HG03159 (cell line): ENCODE data around the gene AQR.

ENCODE experiments used
- ATAC-seq: cut with Tn5 transposase; IDR thresholded peaks from one replicate; pipeline ENCODE4 v1.9.1; 2021; ENCODE audit warnings: mild to moderate bottlenecking, moderate library complexity; ENCODE audit not compliant: unreplicated experiment

AQR gene

GRCh38 chr15:34883633-34884032 is 85.9 kb downstream of the AQR start:
- no peak for ATAC-seq

GRCh38 chr15:34883042-34883441 is 86.5 kb downstream of the AQR start:
- ATAC-seq = no peak

DNA sequence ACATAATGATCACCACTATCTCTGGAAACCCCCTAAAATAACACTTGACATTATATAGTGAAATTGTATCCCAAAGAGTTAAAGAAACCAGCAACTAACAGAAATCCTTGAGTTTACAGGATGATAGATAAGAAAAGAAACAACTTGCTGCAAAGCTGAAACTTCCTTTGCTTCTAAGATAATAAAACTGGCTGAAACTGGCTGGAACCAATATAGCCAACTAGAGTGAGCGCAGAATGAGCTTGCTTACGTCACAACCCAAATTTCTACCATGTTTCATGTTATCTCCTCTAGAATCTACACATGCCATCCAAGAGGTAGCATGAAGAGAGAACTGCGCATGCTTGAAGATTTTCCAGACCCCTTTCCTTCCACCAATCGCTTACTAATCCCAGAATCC is 90.4 kb downstream of the AQR start:
- ATAC-seq = no peak

DNA sequence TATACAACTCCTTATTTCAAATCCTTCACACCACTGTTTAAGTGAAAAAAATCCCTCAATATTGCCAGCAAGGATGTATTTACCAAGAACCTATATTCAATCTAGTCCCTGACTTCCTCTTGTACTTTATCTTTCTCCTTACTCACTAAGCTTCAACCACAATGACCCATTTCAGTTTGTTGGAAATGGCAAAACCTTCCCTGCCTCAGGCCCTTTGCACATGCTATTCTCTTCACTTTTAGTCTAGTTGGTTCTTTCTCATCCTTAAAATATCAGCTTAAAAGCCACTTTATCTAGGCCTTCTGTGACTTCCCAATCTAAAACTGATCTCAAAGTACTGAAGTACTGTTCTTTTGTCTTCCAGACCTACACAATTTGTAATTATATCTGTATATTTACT is 92.9 kb downstream of the AQR start:
- ATAC-seq = no peak

DNA sequence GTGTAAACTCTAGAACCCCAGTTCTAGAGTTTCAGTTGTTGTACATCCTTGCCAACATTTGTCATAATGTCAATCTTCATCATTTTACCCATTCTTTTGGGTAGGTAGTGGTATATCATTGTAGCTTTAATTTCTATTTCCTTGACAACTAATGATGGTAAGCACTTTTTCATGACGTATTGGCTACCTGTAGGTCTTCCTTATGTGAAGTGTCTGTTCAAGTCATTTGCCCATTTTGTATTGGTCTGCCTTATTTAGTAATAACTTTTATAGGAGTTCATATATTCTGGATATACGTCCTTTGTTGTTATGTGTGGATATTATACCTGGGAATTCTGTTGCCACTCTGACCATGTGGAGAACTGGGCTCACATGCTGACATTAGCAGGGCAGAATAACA is 100.4 kb downstream of the AQR start:
- no peak for ATAC-seq

DNA sequence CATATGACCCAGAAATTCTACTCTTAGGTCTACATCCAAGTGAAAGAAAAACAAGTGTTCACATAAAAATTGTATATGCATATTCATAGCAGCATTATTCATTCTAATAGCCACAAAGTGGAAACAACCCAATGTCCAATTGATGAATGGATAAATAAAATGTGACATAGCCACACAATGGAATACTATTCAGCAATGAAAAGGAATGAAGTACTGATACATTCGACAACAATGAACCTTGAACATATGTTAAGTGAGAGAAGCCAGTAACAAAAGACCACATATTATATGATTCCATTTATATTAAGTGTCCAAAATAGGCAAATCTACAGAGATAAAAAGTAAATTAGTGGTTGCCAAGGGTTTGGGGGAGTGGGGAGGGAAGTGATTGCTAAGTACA is 104.0 kb downstream of the AQR start:
- no peak for ATAC-seq

DNA sequence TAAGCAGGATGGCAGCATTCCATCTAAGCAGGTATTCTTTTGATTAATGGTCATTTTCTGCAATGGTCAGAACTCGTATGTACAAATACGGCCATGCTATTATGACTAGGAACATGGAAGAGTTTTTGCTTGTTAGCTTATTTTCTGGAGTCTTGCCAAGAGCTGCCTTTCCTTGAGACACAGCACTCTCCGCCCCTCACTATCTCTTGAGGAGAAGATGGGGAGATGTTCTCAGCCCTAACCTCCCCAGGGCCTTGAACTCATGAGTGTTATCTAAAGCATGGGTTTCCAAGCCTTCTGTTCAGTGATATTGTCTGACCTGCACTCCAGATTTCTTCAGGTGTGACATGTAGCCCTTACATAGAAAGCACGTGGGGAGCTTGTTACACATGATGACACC is 108.3 kb downstream of the AQR start:
- ATAC-seq = no peak

DNA sequence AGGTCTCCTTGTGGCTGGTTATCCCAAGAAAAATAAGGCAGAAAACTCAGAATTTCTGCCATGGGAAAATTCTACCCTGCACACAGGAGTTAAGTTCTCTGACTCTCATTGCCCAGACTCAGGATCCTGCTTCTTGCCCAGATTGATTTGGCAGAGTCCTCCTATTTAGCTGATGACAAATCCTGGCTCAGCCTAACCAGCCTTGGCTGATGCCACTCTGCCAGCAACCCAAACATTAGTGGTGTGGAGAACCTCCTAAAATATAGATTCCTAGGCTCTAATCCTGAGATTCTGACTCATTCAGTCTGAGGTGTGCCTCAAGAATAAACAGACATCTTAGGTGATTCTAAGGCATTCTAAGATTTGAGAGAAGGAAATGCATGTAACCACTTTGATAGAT is 113.6 kb downstream of the AQR start:
- ATAC-seq = no peak

- ATAC-seq = no peak
Measured at GRCh38 chr15:34855413-34855812, 114.1 kb downstream of the AQR start.

GRCh38 chr15:34854232-34854631 is 115.3 kb downstream of the AQR start:
- no peak for ATAC-seq

- ATAC-seq = no peak
Measured at GRCh38 chr15:34853001-34853758, 116.4 kb downstream of the AQR start.

DNA sequence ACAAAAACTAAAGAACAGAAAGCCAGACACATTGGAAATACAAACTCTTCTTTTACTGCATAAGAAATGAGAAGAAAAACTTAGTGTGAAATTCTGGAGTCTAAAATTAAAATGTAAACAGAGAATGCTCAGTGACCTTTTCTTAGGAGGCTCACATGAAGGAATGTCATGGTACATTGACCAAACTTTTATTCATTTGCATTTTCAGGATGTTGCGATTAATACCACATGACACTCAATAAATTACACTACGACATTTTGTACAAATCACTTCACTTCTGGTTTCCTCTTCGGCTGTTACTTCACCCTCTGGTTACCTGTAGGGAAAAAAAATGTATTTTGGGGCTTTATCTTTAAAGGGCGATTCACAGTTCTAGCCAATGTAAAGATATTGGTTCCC is 117.8 kb downstream of the AQR start:
- no peak for ATAC-seq

DNA sequence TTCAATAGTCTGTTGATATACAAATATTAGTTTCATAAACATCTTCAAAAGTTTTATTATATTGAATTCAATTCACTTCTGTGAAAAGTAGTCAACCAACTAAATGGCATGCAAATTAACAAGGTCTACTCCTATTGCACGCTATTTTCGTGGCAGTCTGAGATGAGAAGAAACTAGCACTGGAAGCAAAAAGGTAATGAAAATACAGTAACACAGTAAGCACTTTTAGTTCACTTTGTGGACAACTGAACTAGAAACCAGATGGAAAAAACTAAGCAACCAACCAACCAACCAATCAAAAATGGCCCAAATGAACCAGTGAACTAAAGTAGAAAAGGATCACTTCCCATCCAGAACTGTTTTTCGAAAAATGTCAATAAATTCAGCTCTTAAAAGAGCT is 118.5 kb downstream of the AQR start:
- no peak for ATAC-seq

GRCh38 chr15:34850121-34850520 is 119.4 kb downstream of the AQR start:
- no peak for ATAC-seq

- ATAC-seq = no peak
Measured at GRCh38 chr15:34849364-34849959, 120.1 kb downstream of the AQR start.

DNA sequence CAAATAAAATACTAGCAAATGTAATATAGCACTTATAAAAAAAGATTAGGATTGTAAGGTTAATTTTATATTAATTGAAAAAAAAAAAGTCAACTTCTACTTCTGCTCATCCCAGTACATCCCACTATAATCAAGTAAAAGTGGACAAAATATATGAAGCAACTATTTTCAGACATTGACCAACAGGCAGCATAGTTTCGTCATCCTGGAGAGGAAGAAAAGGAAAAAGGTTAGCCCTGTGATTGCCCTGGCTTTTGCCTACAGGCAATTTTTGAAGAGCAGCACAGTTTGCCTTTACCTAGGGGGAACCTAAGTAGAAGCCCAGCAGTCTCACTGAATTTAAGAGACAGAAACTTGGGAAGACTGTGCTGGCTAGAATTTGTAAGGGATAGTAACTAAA is 121.9 kb downstream of the AQR start:
- no peak for ATAC-seq

- ATAC-seq = no peak
Measured at GRCh38 chr15:34841262-34841725, 128.2 kb downstream of the AQR start.

- no peak for ATAC-seq
Measured at GRCh38 chr15:34838282-34838681, 131.3 kb downstream of the AQR start.

- no peak for ATAC-seq
Measured at GRCh38 chr15:34837246-34838016, 132.1 kb downstream of the AQR start.

GRCh38 chr15:34828145-34828911 is 141.2 kb downstream of the AQR start:
- ATAC-seq = no peak

DNA sequence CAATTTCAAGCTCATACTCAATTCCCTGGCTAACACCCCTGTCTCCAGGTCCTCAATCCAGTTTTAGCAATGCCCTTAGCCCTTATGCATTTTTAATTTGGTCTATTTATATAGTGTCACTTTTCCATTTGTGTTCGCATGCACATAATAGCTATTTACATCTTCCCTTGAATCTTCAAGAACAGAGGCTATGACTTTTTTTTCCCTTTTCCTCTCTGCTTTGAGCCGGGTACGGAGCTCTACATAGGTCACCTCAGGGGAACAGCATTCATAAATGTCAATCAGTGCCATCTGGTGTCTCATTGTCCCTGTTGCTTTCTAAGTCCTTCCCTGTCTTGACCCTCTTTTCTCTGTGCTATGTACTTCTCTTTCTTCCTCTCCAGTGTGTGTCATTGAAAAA is 147.7 kb downstream of the AQR start:
- no peak for ATAC-seq
